ENCODE results near the gene CLIP3. TPM values are rescaled to one million over a fixed set of nuclear protein-coding genes. Genes with fewer than 3 reads are reported as not detected.

CLIP3 gene
- total and polyA plus RNA-seq, 4 donors, result 0.59 to 1.5 (median 0.80) TPM

DNA sequence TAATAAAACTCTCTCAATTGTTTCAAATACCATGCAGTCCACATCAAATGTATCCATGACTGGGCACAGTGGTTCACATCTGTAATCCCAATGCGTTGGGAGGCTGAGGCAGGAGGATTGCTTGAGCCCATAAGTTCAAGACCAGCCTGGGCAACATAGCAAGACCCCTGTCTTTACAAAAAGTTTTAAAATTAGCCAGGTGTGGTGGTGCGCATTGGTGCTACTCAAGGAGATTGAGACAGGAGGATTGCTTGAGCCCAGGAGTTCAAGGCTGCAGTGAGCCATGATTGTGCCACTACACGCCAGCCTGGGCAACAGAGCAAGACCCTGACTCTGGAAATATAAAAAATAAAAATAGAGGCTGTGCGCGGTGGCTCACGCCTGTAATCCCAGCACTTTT, 5.0 kb downstream of the CLIP3 start (continued):
- TF ChIP-seq, protein P1, sequence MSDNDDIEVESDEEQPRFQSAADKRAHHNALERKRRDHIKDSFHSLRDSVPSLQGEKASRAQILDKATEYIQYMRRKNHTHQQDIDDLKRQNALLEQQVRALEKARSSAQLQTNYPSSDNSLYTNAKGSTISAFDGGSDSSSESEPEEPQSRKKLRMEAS (IDR thresholded peaks at IDR 0.05), result no peak
- no peak for TF ChIP-seq YY1 (IDR thresholded peaks at IDR 0.05)
- TF ChIP-seq EGR1 (IDR thresholded peaks at IDR 0.05; ENCODE audit: low read depth in 2 of 2), result no peak
- no peak for TF ChIP-seq RXRA (IDR thresholded peaks at IDR 0.05)
- TF ChIP-seq, protein P2, sequence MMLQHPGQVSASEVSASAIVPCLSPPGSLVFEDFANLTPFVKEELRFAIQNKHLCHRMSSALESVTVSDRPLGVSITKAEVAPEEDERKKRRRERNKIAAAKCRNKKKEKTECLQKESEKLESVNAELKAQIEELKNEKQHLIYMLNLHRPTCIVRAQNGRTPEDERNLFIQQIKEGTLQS (IDR thresholded peaks at IDR 0.05), result no peak

DNA sequence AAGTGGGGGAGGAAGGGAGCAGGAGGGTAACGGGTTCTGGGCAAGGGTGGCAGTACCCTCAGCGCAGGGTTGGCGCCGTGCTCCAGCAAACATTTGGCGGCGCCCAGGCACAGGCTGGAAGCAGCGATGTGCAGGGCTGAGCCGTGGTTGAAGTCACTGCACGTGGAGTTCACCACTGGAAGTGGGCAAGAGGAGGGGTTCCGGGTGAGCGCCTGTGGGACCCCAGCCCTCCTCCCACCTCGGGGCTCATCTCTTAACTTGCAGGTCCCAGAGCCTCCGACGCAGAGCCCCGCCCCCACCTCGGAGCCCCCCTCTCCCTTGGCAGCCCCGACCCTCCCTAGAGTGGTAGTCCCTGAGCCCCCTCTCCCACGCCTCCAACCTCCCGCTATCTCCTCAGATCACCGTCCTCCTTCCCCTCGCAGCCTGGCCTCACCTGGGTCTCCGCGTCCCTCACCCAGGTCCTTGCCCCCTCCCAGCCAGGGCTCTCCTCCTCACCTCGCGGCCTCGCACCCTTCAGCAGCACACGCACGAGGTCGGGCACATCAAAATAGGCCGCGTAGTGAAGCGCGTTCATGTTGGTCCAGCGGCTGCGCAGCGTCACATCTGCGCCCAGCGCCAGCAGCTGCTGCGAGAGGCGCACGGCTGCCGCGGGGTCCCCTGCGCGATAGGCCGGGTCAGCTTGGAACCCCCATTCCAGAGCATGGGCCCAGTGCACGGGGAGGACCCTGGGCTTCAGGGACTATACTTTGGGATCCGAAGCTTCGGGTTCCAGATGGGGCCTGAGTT, 6.4 kb downstream of the CLIP3 start:
- whole genome bisulfite sequencing, result 96% methylated on average over 49 of the region's 49 CpGs
- TF ChIP-seq RAD21 (IDR thresholded peaks at IDR 0.05) (no peak), RXRA (IDR thresholded peaks at IDR 0.05) (no peak), YY1 (IDR thresholded peaks at IDR 0.05) (no peak), FOXA2 (IDR thresholded peaks at IDR 0.05) (no peak), JUND (IDR thresholded peaks at IDR 0.05) (no peak), SP1 (IDR thresholded peaks at IDR 0.05) (no peak), TAF1 (conservative IDR thresholded peaks at IDR 0.05) (no peak)
- TF ChIP-seq, protein P1 (IDR thresholded peaks at IDR 0.05), result no peak
- TF ChIP-seq, protein P3, sequence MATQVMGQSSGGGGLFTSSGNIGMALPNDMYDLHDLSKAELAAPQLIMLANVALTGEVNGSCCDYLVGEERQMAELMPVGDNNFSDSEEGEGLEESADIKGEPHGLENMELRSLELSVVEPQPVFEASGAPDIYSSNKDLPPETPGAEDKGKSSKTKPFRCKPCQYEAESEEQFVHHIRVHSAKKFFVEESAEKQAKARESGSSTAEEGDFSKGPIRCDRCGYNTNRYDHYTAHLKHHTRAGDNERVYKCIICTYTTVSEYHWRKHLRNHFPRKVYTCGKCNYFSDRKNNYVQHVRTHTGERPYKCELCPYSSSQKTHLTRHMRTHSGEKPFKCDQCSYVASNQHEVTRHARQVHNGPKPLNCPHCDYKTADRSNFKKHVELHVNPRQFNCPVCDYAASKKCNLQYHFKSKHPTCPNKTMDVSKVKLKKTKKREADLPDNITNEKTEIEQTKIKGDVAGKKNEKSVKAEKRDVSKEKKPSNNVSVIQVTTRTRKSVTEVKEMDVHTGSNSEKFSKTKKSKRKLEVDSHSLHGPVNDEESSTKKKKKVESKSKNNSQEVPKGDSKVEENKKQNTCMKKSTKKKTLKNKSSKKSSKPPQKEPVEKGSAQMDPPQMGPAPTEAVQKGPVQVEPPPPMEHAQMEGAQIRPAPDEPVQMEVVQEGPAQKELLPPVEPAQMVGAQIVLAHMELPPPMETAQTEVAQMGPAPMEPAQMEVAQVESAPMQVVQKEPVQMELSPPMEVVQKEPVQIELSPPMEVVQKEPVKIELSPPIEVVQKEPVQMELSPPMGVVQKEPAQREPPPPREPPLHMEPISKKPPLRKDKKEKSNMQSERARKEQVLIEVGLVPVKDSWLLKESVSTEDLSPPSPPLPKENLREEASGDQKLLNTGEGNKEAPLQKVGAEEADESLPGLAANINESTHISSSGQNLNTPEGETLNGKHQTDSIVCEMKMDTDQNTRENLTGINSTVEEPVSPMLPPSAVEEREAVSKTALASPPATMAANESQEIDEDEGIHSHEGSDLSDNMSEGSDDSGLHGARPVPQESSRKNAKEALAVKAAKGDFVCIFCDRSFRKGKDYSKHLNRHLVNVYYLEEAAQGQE (IDR thresholded peaks at IDR 0.05), result no peak
- TF ChIP-seq, protein P4, sequence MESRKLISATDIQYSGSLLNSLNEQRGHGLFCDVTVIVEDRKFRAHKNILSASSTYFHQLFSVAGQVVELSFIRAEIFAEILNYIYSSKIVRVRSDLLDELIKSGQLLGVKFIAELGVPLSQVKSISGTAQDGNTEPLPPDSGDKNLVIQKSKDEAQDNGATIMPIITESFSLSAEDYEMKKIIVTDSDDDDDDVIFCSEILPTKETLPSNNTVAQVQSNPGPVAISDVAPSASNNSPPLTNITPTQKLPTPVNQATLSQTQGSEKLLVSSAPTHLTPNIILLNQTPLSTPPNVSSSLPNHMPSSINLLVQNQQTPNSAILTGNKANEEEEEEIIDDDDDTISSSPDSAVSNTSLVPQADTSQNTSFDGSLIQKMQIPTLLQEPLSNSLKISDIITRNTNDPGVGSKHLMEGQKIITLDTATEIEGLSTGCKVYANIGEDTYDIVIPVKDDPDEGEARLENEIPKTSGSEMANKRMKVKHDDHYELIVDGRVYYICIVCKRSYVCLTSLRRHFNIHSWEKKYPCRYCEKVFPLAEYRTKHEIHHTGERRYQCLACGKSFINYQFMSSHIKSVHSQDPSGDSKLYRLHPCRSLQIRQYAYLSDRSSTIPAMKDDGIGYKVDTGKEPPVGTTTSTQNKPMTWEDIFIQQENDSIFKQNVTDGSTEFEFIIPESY (IDR thresholded peaks at IDR 0.05), result no peak
- TF ChIP-seq, protein P5, sequence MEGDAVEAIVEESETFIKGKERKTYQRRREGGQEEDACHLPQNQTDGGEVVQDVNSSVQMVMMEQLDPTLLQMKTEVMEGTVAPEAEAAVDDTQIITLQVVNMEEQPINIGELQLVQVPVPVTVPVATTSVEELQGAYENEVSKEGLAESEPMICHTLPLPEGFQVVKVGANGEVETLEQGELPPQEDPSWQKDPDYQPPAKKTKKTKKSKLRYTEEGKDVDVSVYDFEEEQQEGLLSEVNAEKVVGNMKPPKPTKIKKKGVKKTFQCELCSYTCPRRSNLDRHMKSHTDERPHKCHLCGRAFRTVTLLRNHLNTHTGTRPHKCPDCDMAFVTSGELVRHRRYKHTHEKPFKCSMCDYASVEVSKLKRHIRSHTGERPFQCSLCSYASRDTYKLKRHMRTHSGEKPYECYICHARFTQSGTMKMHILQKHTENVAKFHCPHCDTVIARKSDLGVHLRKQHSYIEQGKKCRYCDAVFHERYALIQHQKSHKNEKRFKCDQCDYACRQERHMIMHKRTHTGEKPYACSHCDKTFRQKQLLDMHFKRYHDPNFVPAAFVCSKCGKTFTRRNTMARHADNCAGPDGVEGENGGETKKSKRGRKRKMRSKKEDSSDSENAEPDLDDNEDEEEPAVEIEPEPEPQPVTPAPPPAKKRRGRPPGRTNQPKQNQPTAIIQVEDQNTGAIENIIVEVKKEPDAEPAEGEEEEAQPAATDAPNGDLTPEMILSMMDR (IDR thresholded peaks at IDR 0.05; ENCODE audit: low read depth, low read length, missing input control), result no peak
- TF ChIP-seq, protein P2 (IDR thresholded peaks at IDR 0.05), result no peak
- no peaks in the 10 kb centered on the region for H3K9me3 ChIP-seq (ENCODE audit: control insufficient read depth in 4 of 4, low read length in 3 of 4)
- no peak overlapping the region for H3K9ac ChIP-seq (ENCODE audit: low read depth in 1 of 2, low read length in 2 of 2)
- H3K4me1 ChIP-seq (ENCODE audit: control insufficient read depth in 4 of 4, insufficient read depth in 4 of 4, low read length in 3 of 4), result peaks cover 0 to 2% (median 0%) of the 10 kb centered on the region in 4 donors
- H3K36me3 ChIP-seq (ENCODE audit: control insufficient read depth in 4 of 4, insufficient read depth in 3 of 4, low read depth in 1 of 4, low read length in 3 of 4), result no peaks in the 10 kb centered on the region
- no peaks in the 10 kb centered on the region for H3K27me3 ChIP-seq (ENCODE audit: control insufficient read depth in 4 of 4, insufficient read depth in 4 of 4, low read length in 3 of 4)
- no peak for DNase-seq (ENCODE audit: low spot score)
- no peak overlapping the region for H3K4me3 ChIP-seq (ENCODE audit: low read depth in 1 of 3, low read length in 3 of 3)
- H3K27ac ChIP-seq (ENCODE audit: low read depth in 1 of 2, low read length in 2 of 2), result no peak overlapping the region

Measured in liver (tissue), 9 donors.